Measurements from ENCODE around the gene RBPJL.

RBPJL gene, protein sequence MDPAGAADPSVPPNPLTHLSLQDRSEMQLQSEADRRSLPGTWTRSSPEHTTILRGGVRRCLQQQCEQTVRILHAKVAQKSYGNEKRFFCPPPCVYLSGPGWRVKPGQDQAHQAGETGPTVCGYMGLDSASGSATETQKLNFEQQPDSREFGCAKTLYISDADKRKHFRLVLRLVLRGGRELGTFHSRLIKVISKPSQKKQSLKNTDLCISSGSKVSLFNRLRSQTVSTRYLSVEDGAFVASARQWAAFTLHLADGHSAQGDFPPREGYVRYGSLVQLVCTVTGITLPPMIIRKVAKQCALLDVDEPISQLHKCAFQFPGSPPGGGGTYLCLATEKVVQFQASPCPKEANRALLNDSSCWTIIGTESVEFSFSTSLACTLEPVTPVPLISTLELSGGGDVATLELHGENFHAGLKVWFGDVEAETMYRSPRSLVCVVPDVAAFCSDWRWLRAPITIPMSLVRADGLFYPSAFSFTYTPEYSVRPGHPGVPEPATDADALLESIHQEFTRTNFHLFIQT

DNA sequence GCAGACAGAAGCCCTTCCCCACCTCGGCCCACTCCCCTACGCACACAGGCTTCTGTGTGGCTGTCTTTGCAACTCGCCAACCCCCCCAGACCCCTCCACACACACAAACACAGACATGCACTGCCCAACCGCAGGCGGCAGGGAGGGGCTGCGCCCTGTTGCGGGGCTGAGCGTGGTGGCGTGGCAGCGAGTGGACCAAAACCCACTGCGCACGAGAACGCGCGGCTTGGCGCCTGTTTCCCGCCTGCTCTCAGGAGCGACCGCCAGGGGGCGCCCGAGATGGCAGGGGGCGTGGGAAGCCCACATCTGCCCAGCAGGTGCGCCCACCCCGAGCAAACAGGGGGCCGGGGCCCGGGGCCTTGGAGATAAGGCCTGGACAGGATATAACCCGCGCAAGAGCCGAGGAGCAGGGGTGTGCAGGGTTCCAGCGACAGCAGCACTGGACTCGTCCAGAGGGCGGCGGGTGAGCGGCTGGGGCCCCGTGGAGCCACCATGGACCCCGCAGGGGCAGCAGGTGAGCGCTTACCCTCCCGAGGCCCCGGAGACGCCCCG is at the start of gene RBPJL:
Gene RBPJL, plus strand, starts transcription at position 410 of the 552 bp plus-strand sequence. Its CDS starts 83 bp downstream, at position 493.
- DNase-seq: peak; percentile 41 to 60

DNA sequence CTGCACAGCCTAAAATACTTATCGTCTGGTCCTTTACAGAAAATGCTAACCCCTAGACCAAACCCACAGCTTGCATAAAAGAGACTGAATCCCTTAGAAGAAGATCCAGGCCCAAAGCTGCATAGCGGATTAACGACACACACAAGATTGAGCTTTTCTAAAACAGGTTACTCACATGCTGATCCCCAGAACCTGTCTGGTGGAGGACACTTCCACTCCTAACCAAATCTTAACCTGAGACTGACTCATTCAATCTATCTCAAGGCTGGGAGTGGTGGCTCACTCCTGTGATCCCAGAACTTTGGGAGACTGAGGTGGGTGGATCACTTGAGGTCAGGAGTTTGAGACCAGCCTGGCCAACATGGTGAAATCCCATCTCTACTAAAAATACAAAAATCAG is 49.5 kb upstream of the RBPJL start:
- DNase-seq: no peak

DNA sequence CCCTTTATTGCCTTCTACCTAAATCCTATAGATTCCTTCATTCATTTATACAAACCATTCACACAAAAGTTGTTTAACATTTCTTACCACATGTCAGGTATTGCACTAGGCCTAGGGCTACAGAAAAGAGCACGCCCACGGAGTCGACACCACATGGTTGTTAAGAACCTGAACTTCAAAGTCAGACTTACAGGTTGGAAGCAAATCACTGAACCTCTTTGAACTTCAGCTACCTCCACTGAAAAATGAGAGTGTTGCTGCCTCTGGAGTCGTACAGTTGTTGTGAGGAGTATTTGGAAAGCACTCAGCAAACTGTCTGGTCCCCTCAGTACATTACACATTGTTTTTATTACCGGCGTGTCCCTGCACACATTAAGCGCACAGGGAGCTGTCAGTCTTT is 48.9 kb upstream of the RBPJL start:
- DNase-seq: no peak

DNA sequence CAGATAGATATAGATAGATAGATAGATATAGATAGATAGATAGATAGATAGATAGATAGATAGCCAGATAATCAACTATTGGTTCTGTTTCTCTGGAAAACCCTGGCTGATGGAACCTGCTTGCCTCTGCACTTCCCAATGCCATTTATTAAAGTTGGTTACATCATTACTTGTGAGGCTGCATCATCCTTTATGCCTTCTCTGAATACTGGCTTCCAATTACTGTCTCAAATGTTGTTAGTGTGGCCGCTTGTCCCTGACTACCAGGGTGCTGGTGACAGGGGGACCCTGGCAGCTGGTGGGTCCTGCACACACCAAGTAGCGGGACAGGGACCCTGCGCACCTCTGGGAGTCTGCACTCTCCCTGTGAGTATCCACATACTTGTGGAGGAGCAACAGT is 48.4 kb upstream of the RBPJL start:
- DNase-seq: no peak

DNA sequence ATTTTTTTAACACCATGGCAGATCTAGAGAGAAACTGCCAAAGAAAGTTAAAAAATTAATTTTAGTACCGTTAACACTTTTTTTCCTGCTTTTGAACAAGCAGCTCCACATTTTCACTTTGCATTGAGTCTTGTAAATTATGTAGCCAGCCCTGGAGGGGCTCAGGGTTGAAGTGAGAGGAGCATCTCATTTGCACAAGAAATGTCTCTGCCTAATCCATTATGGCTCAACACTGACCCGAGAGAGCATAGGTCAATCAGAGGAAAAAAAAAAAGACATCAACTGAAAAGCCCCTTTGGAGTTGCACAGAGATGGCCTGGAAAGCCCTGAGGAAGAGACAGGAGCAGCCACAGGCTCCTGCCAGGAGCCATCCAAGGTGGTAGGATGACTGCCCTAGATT is 48.0 kb upstream of the RBPJL start:
- DNase-seq: no peak

DNA sequence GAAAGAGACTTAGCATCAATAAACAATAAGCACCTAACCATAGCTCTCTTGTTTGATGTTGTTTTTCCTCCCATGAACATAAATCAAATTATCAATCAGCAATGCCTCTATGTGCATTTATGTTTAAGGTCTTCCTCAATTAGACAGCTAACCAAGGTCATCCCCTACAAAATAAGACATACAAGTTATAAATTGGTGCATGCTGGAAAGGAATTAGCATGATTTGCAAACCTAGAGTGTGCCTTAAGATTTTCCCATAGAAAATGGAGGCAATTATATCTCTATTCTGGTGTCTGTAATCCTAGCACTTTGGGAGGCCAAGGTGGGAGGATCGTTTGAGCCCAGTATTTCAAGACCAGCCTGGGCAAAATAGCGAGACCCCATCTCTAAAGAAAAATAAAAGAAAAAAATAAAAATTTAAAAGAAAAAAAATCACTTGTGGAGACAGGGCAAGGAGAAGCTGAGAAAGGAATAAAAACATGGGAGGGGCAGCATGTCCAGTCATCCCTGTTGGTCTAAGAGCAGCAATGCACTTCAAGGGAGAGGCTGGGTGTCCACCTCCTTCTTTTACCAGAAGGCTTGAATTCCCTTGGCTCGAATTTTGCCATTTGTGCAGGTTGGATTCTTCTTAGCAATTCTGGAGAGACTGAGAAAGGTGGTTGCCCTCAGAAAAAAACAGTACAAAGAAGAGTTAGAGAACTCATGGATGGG is 42.9 kb upstream of the RBPJL start:
- no peak for DNase-seq

DNA sequence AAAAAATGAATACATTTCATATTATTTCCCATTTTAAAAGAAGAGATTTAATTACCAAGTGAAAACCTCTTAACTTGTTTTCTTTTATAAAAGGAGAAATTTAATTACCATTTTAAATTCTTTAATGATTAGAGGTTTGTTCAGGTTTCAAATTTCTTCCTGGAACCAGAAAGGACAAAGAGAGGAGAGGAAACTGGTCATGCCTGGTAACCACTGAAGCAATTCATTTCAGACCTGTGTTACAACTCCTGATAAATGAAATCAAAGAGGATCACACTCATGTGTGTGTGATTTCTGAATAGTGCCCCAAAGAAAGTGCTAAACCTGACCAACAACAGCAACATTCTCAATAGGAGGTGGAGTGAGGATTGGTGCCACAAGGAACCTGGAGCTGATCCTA is 39.7 kb upstream of the RBPJL start:
- DNase-seq: no peak

DNA sequence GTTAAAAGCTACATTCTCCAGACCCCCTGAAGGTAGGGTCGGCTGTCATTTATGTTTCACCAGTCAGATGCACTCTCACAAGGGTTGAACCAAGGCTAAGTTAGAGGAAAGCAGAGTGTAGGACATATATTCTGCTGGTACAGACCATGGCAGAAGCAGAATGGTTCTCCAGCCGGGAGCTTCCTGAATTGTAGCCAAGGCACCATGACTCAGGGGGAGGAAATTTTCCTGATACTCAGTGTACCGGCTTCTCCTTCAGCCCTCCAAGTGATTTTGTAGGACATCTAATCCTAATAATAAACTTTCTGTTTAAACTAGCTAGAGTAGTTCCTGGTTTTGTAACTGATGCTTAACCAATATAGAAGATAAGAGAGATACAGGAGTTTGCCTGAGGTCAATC is 38.1 kb upstream of the RBPJL start:
- DNase-seq: no peak

DNA sequence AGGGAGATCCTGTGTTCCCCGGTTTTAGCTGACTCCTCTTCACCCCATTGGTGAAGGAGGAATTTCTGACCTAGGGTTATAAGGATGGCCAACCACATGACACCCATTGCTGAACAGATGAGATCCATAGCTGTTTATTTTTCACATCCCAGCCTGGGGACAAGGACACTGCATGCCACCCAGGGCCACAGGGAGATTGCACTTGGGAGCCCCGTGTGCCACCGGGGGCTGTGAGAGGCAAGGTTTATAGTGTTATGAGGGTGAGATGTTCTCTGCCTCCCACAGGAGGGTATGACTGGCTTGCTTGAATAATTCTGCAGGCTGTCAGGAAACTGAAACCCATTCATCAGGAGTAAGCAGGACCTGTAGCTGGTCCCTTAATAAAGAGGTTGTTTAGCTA is 37.6 kb upstream of the RBPJL start:
- DNase-seq: no peak

DNA sequence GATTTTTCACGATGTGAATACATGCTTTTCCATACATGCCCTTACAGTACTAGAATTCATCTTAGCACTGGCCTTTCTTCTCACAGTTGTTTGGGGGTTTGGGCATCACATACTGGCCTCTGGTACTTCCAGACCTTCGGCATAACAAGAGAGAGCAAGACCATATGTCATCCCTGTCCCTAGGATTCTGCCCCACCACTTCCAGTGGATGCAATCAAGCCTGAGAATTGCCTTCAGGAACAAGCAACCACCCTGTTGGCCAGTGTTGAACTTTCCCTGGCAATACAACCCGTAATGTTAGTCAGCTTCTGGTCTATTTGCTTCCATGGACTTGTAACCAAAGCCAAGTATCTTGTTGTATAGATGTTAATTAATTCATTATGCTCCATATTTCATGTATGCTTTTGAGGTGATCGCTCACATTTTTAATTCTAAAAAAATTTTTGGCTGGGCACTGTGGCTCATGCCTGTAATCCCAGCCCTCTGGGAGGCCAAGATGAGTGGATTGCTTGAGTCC is 36.8 kb upstream of the RBPJL start:
- DNase-seq: no peak

DNA sequence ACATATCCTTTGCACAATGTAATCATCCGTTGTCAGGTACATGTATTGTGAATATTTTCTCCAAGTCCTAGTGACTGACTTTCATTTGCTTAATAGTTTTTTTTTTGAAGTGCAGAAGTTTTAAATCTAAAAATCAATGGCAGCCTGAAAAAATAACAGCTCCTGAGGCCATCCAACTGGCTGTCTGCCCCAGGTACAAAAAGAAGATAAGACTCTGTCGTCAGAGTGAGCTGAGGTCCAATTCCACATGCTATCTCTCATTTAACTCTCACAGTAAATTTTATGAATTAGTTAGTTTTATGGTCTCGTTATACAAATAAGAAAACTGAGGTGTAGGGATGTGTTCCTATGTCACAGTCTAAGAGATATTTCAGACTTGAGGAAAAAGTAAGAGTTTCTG is 31.3 kb upstream of the RBPJL start:
- DNase-seq: no peak

DNA sequence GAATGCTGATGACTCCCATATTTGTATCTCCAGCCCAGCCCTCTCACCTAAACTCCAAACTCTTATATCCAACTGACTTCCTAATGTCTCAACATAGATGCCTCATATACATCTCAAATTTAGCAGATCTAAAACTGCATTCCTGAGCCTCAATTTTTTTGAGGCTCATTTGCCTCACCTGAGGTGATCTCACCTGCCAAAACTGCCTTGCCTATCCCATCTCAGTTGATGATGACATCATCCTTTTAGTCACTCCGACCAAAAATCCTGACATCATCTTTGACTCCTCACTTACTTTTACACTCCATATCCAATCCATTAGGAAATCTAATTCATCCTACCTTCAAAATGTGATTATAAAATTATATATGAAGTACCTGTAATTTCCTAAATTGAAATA is 26.6 kb upstream of the RBPJL start:
- no peak for DNase-seq

DNA sequence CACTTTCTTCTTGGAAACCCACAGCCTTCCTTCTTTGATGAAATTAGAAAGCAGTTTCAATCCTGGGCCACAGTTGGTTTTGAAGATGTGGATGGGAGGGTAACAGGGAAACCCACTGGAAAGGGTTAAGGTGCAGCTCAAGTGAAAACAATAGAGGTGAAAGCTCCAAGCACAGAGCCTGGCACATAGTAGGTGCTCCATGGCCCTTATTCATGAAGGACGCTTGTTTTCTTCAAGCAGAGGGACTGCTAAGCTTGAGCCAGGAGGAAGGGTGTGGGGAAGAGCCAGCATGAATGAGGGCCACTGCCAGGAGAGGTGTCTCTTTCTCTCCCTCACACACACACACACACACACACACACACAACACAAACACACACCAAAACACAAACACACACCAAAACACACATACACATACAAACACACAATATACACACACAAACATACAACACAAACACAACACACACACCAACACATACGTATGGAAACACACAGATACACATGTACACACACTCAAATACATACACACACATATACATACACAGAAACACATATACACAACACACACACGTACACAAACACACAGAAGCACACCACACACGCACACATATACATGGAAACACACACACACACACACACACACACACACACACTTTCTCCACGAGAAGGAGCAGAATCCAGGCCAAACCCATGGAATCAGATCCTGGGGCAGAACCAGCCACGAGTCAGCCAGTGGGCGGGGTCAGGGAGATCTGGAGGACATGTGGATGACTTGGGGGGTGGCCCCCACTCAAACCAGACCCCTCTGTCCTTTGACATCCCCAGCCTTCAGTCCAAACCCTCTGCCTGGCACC is 23.7 kb upstream of the RBPJL start:
- no peak for DNase-seq

DNA sequence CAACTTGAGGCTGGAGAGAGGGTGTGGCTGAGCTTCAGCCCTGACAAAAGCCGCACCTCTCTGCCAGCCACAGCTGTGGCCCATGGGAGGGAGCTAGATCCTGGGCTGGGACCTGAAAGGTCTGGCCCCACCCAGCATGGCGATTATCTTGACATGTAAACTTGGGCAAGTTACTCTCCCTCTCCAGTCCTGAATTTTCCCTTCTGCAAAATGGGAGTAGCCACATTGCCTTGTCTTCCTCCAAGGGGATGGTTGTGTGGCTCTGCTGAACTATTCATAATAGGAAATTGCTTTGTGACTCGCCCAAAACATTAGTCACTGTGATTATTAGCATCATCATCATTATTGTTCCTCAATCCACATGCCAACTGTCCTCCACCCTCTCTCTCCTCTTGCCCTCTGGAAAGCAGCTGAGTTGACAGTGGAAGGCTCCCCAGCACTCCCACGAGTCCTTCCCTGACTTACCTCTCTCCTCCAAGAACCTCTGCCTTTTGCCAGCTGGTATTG is 23.0 kb upstream of the RBPJL start:
- DNase-seq: no peak

DNA sequence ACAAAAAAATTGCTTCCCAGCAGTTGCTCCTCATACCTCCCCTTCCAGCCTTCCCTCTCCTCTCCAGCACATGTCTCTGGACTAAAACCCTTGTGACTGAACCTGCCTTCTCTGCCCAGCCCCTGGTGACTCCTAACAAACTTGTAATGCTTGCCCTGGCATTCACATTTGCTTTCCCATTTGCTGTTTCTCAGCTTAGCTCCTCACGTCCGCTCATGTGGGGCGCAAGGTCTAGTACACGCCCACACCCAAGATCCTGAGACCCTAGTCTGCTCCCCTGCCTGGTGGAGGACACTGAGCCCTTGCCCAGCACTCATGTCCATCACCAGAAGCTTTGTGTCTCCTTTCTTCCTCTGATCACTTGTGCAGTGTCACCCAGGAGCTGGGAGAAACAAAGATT is 18.3 kb upstream of the RBPJL start:
- no peak for DNase-seq

DNA sequence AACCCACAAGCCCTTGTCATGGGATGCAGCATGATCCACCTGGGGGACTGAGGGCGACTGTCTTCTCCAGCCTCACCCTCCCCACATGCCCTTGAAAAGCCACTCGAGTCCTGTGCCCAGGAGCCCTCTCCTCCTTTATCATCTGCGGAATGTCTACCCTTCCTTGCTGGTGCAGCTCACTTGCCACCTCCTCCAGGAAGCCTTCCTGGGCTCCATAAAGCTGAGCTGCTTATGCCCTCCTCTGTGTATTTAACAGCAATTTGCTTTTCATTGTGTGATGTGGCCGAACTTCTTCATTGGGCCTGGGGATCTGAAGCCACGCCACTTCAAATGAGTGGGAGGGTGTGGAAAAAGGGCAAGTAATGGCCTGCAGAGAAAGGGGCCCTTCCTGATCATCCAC is 17.8 kb upstream of the RBPJL start:
- DNase-seq: no peak

DNA sequence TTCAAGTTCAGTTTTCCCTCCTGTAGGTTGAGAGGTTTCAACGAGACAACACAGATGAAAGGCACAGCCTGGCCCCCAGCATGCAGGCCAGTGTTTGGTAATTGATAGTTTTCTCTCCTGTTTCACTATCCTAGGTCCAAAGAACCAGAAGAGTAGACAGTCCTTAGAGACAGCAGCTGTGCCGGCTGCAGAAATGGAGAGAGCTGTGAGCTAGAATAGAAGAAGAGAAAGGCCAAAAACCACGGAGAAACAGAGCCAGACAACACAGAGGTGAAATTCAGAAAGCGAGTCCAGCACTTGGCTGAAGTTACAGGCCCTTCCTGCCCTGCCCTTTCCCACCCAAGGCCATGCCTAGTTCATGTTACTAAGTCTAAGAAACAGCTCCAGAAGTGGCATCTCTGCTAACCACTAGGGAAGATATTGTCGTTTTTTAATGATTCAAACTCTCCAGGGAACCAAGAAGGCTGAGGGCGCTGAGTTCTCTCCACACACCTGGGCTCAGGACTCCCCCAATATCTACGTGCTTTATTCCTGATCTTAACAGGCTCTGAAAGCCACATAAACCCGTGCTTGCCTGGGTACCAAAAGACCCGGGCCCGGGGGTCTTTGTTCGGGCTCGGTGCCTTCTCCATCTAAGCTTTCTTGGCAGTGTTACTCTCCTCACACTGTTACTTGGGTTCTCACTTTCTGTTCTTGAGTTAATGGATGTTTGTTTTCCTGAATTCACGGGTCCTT is 16.5 kb upstream of the RBPJL start:
- no peak for DNase-seq

DNA sequence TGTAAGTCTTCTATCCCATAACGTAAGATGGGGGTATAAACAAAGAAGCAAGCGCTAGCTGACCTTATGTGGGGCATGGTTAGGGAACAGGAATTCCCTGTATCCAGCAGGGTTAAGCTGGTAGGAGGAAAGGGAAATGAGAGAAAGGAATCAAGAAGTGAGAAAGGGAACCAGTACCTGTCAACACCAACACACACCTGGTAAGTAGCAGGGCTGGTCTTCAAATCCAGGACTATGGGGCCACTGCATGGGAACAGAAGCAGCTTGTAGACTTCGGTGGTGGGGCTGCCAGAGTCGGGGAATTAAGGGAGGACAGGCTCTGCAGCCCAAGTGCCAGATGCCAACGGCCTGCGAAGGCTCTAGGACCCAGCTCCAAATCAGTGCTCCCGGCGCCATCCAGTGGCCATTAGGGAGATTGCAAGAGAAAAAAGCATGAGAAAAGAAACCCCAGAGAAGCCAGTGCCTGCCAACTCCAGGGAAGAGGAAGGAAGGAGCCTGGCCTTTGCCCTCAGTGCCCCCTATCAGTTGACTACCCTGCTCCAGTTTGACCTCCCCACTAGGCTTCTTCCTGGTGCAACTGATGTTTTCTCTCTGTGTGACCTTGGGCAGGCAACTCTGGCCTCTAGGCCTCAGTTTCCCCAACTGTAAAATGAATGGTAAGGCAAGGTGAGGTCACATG is 15.8 kb upstream of the RBPJL start:
- DNase-seq: peak; percentile 75 to 86

DNA sequence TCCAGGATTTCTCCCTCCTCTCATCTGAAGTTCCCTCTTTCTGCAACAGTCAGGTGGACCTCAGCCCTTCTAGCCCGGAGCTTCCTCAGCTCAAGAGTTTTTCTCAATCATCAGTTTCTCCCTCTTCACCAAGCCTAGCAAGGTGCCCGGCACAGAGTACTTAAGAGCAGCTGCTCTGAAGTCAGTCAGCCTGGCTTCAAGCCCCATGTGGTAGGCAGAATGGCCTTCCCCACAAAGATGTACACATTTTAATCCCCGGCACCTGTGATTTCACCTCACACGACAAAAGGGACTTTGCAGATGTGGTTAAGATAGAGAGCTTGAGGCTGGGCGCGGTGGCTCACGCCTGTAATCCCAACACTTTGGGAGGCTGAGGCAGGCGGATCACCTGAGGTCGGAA is 15.1 kb upstream of the RBPJL start:
- DNase-seq: no peak

DNA sequence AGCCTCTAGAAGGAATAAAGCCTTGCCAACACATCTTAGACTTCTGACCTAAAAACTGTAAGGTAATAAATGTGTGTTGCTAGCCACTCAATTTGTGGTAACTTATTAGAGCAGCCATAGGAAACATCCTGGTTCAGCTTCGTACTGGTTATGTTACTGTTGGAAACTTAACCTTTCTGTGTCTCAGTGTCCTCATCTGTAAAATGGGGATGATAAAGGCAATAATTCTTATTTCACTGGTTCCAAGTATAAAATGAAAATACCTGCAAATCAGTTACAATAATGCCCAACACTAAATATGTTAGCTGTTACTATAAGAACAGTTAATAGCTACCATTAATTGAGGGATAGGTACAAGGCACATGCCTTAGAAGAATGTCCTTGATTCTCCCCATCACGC is 14.3 kb upstream of the RBPJL start:
- no peak for DNase-seq
